ENCODE results near the gene CENPM. TPM values are rescaled to one million over a fixed set of nuclear protein-coding genes. Genes with fewer than 3 reads are reported as not detected.

CENPM gene
- total and polyA plus RNA-seq, 2 donors (not counting 1 experiment from before 2014, with no cell fraction given), result 5.9 to 11.6 TPM

DNA sequence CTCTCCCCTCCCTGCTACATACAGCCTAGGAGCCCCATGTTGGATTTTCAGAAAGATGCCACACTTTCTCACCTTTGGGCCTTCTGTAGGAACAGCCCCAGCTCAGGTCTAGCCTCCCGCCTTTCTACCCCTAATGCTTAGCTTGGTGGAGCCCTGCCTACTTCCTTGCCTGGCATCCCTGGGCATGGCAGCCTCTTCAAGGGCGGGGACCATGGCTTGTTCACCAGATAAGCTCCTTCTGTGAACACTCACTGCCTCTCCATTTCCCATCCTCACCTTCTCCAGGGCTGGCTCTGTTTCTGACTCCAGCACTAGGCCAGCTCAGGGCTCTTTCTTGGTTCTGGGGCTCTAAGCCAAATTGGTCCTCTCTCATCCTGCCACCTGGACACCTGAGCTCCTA is 23.6 kb upstream of the CENPM start:
- Histone ChIP-seq H3K4me2 (ENCODE audit: extremely low read depth, insufficient read depth, low read length) (no peak overlapping the region), H3K4me3 (replicated peaks in 1 of 4; ENCODE audit: control extremely low read depth in 1 of 4, insufficient read depth in 1 of 4, low read depth in 3 of 4, low read length in 4 of 4) (no peak overlapping the region)

DNA sequence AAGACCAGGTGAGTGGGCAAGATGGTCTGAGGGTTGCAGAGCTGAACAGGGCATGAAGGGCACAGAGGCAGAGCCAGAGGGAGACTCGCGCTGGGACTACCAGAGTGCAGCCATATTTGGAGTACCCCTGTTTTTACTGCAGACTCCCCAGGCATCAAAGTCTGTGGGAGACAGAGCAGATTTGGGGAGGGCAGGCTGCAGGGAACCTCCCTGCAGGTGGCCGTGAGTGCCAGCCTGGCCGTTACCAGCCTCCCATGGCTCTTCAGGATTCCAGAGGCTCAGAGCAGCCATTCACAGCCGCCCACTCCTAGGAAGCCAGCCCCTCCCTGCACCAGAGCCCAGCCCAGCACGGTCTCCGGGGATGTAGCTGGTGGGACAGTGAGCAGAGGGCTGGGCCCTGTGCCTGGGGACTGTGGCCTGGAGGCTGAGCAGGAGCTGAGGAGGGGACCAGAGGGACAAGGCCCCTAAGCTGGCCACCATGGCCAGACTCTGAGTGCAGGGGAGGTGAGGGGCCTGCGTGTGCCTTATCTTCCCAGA is 22.2 kb upstream of the CENPM start, which contains the start of gene SEPTIN3:
Gene SEPTIN3 (plus strand): TSS at position 334 of the 537 bp plus-strand sequence. CDS start 2,050 bp downstream, outside the sequence.
- no peaks in the 10 kb centered on the region for H3K27me3 ChIP-seq (ENCODE audit: control insufficient read depth, insufficient read depth, low read length)

More for the DNA sequence above, 23.6 kb upstream of the CENPM start:
- no peaks in the 10 kb centered on the region for H3K79me2 ChIP-seq (ENCODE audit: control insufficient read depth, insufficient read depth, low read length)
- no peaks in the 10 kb centered on the region for H3K36me3 ChIP-seq (ENCODE audit: control insufficient read depth, insufficient read depth, low read length)
- H2AFZ ChIP-seq (ENCODE audit: low read length), result no peak overlapping the region
- no peak overlapping the region for H3K27ac ChIP-seq (ENCODE audit: insufficient read depth, low read length)
- TF ChIP-seq EZH2 (IDR thresholded peaks at IDR 0.05; ENCODE audit: low read length, missing control alignments), result no peak
- TF ChIP-seq, protein P1, sequence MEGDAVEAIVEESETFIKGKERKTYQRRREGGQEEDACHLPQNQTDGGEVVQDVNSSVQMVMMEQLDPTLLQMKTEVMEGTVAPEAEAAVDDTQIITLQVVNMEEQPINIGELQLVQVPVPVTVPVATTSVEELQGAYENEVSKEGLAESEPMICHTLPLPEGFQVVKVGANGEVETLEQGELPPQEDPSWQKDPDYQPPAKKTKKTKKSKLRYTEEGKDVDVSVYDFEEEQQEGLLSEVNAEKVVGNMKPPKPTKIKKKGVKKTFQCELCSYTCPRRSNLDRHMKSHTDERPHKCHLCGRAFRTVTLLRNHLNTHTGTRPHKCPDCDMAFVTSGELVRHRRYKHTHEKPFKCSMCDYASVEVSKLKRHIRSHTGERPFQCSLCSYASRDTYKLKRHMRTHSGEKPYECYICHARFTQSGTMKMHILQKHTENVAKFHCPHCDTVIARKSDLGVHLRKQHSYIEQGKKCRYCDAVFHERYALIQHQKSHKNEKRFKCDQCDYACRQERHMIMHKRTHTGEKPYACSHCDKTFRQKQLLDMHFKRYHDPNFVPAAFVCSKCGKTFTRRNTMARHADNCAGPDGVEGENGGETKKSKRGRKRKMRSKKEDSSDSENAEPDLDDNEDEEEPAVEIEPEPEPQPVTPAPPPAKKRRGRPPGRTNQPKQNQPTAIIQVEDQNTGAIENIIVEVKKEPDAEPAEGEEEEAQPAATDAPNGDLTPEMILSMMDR (conservative IDR thresholded peaks at IDR 0.05 in 1 of 2, IDR thresholded peaks at IDR 0.05 in 1 of 2; ENCODE audit: low read depth in 1 of 2, low read length in 2 of 2), result no peak
- no peaks in the 10 kb centered on the region for H4K20me1 ChIP-seq (ENCODE audit: control insufficient read depth, extremely low read depth, insufficient read depth, low read length)
- H3K9me3 ChIP-seq (ENCODE audit: control insufficient read depth, insufficient read depth, low read depth, low read length), result no peaks in the 10 kb centered on the region
- H3K4me1 ChIP-seq (ENCODE audit: control insufficient read depth, extremely low read depth, insufficient read depth, low read length), result no peaks in the 10 kb centered on the region
- H3K9ac ChIP-seq (ENCODE audit: insufficient read depth, low read length), result no peak overlapping the region
- no peak for DNase-seq (ENCODE audit: low read depth in 2 of 2)
- H3K27me3 ChIP-seq (ENCODE audit: control insufficient read depth, insufficient read depth, low read length), result peaks cover 4% of the 10 kb centered on the region

DNA sequence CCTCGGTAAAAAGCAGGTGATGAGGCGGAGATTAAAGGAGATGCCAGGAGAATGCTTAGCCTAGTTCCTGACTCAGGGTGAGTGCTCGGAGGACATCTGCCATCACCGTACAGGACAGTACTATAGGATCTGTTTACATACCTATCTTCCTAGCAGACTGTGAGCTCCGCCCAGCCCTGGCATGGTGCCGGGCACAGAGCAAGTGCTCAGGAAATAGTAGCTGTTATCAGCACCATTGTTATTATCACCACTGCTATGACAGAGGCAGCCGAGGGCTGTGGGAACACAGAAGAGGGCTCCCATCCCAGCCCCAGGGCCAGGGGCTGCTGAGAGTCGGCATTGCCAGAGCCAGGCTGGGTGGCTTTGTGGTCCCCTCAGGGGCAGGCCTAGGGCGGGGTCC is 21.6 kb upstream of the CENPM start:
- DNase-seq (ENCODE audit: low read depth in 2 of 2), result no peak
- H4K20me1 ChIP-seq (ENCODE audit: control insufficient read depth, extremely low read depth, insufficient read depth, low read length), result no peaks in the 10 kb centered on the region
- H3K9me3 ChIP-seq (ENCODE audit: control insufficient read depth, insufficient read depth, low read depth, low read length), result no peaks in the 10 kb centered on the region
- H3K4me3 ChIP-seq (replicated peaks in 1 of 4; ENCODE audit: control extremely low read depth in 1 of 4, insufficient read depth in 1 of 4, low read depth in 3 of 4, low read length in 4 of 4), result no peak overlapping the region
- no peak overlapping the region for H3K4me2 ChIP-seq (ENCODE audit: extremely low read depth, insufficient read depth, low read length)
- H3K79me2 ChIP-seq (ENCODE audit: control insufficient read depth, insufficient read depth, low read length), result no peaks in the 10 kb centered on the region
- no peak overlapping the region for H3K9ac ChIP-seq (ENCODE audit: insufficient read depth, low read length)
- no peak for TF ChIP-seq EZH2 (IDR thresholded peaks at IDR 0.05; ENCODE audit: low read length, missing control alignments)
- TF ChIP-seq, protein P1 (conservative IDR thresholded peaks at IDR 0.05 in 1 of 2, IDR thresholded peaks at IDR 0.05 in 1 of 2; ENCODE audit: low read depth in 1 of 2, low read length in 2 of 2), result no peak
- no peaks in the 10 kb centered on the region for H3K4me1 ChIP-seq (ENCODE audit: control insufficient read depth, extremely low read depth, insufficient read depth, low read length)
- no peaks in the 10 kb centered on the region for H3K36me3 ChIP-seq (ENCODE audit: control insufficient read depth, insufficient read depth, low read length)
- H3K27ac ChIP-seq (ENCODE audit: insufficient read depth, low read length), result no peak overlapping the region
- H2AFZ ChIP-seq (ENCODE audit: low read length), result no peak overlapping the region
- no peaks in the 10 kb centered on the region for H3K27me3 ChIP-seq (ENCODE audit: control insufficient read depth, insufficient read depth, low read length)

More for the DNA sequence above, 22.2 kb upstream of the CENPM start, which contains the start of gene SEPTIN3:
- Histone ChIP-seq H3K36me3 (ENCODE audit: control insufficient read depth, insufficient read depth, low read length) (no peaks in the 10 kb centered on the region), H3K79me2 (ENCODE audit: control insufficient read depth, insufficient read depth, low read length) (no peaks in the 10 kb centered on the region), H3K9ac (ENCODE audit: insufficient read depth, low read length) (no peak within 1 kb of the TSS), H2AFZ (ENCODE audit: low read length) (no peak within 1 kb of the TSS), H3K4me2 (ENCODE audit: extremely low read depth, insufficient read depth, low read length) (no peak within 1 kb of the TSS), H3K4me3 (replicated peaks in 1 of 4; ENCODE audit: control extremely low read depth in 1 of 4, insufficient read depth in 1 of 4, low read depth in 3 of 4, low read length in 4 of 4) (no peak within 1 kb of the TSS), H3K4me1 (ENCODE audit: control insufficient read depth, extremely low read depth, insufficient read depth, low read length) (no peaks in the 10 kb centered on the region), H4K20me1 (ENCODE audit: control insufficient read depth, extremely low read depth, insufficient read depth, low read length) (no peaks in the 10 kb centered on the region), H3K9me3 (ENCODE audit: control insufficient read depth, insufficient read depth, low read depth, low read length) (no peaks in the 10 kb centered on the region), H3K27ac (ENCODE audit: insufficient read depth, low read length) (no peak within 1 kb of the TSS)
- no peak for TF ChIP-seq EZH2 (IDR thresholded peaks at IDR 0.05; ENCODE audit: low read length, missing control alignments)
- TF ChIP-seq, protein P1 (conservative IDR thresholded peaks at IDR 0.05 in 1 of 2, IDR thresholded peaks at IDR 0.05 in 1 of 2; ENCODE audit: low read depth in 1 of 2, low read length in 2 of 2), result no peak
- no peak for DNase-seq (ENCODE audit: low read depth in 2 of 2)
